COLO668 (cell line): ENCODE measurements around the gene PCED1B.
"Not testable (repeated sequence)": the region's sequence is repeated elsewhere in the genome, so short reads cannot be mapped to it uniquely, and the experiment has no call there.

Source experiments
- DNase-seq: peaks from one replicate; lab custom pipeline; 2025; ENCODE audit not compliant: unreplicated experiment; lab: John Stamatoyannopoulos, UW

Gene PCED1B

DNA sequence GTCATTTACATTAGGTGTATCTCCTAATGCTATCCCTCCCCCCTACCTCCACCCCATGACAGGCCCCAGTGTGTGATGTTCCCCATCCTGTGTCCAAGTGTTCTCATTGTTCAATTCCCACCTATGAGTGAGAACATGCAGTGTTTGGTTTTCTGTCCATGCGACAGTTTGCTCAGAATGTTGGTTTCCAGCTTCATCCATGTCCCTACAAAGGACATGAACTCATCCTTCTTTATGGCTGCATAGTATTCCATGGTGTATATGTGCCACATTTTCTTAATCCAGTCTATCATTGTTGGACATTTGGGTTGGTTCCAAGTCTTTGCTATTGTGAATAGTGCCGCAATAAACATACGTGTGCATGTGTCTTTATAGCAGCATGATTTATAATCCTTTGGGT is 37.9 kb downstream of the PCED1B start:
- DNase-seq = not testable (repeated sequence)

DNA sequence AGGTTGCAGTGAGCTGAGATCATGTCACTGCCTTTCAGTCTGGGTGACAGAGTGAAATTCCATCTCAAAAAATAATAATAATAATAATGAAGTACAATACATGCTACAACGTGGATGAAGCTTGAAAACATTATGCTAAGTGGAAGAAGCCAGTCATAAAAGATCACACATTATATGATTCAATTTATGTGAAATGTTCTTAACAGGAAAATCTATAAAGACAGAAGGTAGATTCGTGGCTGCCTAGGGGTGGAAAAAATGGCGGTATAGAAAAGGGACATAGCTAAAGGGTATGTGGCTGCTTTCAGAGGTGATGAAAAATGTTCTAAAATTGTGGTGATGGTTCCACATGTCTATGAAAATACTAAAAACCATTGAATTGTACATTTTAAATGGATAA is 41.3 kb downstream of the PCED1B start:
- DNase-seq = no peak

DNA sequence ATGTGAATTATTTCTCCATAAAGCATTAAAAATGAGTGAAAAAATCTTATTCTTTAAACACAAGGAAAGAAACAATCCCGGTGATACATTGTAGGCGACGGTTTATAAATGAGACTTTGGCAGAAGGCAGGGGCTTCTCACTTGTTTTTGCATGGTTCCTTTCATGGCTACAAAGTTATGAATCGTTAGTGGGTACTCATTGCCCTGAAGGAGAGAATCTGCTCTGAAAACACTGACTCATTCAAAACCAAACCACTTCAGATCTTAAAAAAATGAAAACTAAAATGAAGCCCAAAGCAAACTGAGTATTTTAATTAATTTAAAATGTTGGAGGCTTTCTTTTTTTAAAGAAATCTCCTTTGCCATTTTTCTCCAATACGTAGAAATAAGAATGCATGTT is 41.7 kb downstream of the PCED1B start:
- DNase-seq = no peak

DNA sequence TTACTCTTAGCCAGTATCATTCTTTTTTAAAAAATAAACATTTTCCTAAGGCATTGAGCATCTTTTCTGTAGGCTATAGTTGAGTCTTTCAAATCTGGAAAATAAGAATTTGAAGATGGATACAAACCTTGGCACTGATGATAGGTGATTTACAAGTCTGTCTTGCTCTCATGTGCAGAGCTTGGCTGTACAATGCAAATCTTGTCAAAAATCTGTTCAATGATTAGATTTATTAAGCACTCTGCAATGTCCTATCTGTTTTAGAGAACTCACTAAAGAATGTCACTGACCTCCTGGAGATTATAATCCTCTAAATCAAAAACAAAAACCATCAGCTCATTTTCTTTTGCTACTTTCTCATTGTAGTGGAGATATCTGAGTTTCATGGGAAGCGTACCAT is 43.2 kb downstream of the PCED1B start:
- DNase-seq = no peak

DNA sequence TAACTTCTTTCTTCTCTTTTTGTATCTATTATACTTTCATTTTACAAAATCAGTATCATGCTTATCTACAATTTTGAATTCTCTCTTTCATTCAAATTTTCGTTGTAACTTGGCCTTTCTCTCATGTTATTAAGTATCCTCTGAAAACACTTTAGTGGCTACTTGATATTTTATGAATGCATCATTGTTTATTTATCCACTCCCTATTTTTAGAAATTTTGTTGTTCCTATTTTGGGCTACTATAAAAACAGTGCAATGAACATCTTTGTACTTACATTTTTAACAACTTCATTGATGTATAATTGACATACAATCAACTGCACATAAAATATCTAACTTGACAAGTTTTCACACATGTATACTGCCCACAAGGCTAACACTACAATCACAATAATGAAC is 44.3 kb downstream of the PCED1B start:
- no peak for DNase-seq

DNA sequence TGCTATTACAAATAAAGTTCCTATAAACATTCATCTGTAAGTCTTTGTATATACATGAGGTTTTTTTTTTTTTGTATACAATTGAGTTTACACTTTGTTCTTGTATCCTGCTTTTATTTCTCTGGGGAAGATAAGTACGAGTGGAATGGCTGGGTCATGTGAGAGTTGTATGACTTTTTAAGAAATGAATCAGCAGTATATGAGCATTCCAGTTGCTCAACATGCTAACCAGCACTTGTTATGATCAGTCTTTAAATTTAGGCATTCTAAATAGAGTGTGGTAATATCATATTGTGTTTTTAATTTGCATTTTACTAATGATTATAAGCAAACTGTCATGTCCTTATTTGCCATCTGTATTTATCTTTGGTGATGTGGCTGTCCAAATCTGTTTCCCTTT is 45.0 kb downstream of the PCED1B start:
- DNase-seq = no peak

DNA sequence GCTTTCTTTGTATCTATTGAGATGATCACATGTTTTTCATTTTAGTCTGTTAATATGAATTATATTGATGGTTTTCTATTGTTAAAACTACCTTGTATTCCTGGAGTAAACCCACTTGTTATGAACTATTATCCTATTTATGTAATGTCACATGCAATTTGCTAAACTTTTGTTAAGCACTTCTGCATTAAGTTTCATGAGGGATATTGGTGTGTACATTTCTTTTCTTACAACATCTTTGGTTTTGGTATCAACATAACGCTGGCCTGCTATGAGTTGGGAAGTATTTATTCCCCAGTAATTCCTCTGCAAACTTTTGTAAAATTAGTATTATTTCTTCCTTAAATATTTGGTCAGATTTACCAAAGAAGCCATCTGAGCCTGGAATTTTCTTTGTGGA is 46.8 kb downstream of the PCED1B start:
- no peak for DNase-seq

DNA sequence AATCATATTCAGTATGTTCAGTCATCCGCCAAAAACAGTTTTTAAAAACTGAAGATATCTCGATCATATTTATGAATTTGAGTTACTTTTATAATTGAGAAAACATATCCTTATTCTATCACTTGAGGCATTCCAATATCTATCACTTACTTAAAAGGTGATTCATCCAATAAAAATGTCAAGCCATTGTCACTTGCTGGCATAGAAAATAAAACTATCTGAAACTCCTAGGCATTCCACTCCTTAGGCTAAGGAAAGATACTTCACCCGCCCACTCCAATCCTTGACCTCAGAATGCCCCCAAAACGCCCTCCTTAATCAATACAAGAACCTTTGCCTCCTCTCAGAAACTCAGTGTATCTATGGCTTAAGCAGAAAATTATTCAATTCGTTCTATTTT is 51.6 kb downstream of the PCED1B start:
- no peak for DNase-seq

DNA sequence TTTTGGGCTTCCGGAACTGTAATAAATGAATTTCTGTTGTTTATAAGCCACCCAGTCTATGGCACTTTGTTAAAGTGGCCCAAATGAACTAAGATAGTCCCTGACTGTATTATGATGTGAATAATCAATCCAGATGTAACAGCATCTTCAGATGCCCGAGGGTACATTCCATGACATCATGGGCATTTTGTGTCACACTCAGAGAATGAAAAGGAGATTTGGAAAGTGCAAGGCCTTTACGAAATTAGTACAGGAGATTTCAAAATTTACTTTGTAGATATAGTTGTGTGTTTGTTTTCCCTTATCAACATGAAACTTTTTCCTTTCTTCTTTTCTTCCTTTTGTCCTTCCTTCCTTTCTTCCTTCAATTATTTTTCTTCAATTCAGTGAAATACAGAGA is 54.6 kb downstream of the PCED1B start:
- DNase-seq = no peak

DNA sequence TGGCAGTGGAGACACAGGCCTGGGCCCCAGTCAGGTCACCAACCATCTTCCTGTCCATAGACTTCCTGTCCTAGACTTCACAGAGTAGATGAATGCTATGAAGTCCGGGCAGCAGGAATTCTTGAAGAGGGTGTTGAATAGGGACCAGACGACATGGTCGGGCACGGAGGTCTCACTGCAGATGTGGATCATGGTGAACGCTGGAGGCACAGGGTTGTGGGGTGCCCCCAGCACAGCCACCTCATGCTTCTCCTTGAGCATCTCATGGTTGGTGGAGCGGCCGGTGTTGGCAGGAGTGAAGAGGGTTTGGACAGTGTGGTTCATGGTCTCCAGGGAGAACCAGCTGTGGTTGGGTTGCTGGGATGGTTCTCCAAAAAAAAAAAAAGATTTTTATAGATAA is 56.2 kb downstream of the PCED1B start:
- DNase-seq = no peak

DNA sequence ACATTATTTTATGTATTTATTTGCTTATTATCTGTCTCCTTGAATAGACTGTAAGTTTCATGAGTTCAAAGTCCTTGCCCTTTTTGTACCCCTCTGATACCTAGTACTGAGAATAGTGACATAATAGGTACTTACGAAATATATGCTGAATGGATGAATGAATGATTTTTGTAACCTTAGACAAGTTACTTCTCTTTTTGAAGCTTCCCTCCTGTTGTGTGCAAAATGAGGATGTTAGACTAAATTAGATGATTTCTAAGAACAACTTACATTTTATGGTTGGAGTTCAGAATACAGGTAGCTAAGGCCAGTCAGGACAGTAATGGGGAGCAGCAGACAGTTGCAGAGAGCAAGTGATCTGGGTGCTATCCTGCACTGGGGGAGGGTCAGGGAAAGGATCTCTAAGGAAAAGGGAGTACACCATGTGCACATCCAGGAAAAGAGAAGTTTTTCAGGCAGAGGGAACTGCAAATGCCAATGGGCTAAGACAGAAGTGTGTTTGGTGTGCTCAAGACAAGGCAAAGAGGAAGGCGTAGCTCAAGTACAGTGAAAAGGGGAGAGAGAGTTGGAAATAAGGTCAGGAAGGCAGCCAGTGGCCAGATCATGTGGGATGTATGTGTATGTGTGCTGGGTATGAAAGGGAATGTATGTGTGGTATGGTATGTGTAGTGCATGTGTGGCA is 59.7 kb downstream of the PCED1B start:
- DNase-seq = no peak

DNA sequence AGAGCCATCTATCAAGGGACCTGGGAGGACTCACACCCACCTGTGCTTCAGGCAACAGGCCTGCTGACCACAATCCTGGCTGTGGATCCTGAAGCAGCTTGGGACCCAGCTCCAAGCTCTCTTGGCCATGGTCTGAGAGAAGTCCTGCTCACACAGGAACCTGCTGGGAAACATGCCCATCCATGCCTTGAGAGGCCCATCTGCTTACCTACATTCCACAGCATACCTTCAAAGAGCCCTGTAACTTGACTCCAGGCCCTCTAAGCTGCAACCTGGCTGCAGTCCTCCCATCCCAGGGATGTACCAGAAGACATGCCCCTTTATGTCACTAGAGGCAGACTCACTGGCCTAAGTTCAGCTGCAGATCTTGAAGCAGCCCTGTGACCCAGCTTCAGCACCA is 62.0 kb downstream of the PCED1B start:
- no peak for DNase-seq

DNA sequence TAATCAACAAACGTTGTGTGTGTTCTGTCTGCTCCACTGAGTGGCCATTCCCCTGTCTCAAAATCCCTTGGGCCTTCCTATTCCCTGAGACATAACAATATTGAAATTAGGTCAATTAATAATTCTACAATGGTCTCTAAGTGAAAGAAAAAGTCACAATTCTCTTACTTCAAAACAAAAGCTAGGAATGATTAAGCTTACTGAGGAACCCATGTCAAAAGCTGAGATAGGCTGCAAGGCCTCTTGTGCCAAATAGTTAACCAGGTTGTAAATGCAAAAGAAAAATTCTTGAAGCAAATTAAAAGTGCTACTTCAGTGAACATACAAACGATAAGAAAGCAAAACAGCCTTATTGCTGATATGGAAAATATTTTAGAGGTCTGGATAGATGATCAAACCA is 65.3 kb downstream of the PCED1B start:
- DNase-seq = no peak

DNA sequence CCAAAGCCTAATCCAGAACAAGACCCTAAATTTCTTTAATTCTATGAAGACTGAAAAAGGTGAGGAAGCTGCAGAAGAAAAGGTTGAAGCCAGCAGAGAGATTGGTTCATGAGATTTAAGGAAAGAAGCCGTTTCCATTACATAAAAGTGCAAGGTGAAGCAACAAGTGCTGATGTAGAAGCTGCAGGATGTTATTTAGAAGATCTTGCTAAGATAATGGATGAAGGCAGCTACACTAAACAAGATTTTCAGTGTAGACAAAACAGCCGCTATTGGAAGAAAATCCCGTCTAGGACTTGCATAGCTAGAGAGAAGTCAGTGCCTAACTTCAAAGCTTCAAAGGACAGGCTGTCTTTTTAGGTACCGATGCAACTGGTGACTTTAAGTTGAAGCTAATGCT is 65.8 kb downstream of the PCED1B start:
- DNase-seq = no peak

DNA sequence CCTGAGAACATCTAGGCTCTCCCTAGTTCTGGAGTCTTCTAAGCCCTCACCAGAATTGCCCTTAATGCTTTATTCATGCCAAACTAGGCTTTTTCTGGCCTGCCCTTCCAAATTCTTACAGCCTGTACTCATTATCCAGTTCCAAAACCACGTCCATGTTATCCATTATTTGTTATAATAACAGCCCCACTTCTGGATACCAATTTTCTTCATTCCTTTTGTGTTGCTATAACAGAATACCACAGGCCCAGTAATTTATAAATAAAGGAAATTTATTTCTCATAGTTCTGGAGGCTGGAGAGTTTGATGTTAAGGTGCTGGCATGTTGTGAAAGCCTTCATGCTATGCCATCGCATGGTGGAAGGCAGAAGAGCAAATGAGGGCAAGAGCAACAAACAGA is 68.3 kb downstream of the PCED1B start:
- DNase-seq = no peak

DNA sequence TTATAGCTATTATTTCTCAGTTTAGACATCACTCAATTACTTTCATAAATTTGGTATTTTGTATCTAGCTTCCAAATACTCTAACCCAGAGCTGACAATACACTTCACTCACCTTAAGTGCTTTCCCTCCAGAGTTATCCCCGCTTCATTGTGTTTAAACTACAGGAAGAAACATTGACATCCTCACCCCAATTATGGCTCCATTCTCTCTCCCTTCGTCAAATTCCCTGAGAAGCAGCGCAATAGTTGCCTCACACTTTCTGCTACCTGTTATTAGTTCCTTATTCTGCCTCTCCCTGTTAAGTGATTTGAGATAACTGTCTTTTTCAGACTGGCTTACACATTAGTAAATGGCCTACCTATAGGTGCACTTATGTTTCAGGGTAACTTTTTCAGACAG is 69.7 kb downstream of the PCED1B start:
- DNase-seq = no peak

DNA sequence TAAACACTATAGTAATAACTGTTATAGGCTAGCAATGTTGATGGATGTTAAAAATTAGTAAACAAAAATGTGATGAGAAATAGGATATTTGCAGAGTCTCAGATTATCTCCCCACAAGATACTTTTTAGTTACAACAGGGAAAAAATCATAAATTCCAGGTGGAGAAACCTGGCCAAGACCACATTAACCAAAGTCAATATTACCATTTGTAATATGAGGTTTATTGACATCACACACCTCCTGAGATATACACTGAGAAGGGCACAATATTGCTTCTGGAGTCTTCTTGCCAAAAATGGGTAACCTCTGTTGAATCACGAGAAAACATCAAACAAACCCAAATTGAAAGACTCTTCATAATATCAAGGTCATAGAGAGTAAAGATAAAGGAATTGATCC is 72.7 kb downstream of the PCED1B start:
- no peak for DNase-seq

DNA sequence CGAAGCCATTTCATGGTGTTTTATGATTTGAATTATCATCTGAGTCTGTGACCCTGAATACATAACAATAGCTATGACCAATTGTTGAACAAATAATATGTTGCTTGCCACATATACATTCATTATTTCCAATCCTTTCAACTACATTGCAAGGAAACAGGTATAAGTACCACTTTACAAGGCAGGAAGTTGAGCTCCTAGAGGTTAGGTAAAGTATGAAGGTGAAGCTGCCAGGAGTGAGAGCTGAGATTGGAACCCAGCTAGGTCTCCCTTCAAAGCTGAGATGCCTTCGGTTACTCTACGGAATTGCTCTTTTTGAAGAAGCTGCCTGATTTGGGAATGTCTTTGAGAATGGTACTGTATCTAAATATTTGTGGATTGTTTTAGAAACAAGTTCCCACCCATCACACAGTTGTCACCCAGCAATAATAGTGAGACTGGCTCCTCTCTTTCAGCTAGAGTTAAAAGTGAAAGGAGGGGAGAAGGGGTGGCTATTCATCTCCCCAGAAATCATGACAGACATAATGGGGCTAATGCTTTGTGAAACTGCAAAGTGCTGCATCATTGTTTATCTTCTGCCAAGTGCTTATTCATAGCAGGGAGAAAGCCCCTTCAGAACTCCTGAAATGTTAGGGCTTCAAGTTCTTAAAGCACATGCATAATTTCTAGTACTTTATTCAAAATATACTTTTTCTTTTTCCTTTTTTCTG is 76.2 kb downstream of the PCED1B start:
- DNase-seq = no peak

DNA sequence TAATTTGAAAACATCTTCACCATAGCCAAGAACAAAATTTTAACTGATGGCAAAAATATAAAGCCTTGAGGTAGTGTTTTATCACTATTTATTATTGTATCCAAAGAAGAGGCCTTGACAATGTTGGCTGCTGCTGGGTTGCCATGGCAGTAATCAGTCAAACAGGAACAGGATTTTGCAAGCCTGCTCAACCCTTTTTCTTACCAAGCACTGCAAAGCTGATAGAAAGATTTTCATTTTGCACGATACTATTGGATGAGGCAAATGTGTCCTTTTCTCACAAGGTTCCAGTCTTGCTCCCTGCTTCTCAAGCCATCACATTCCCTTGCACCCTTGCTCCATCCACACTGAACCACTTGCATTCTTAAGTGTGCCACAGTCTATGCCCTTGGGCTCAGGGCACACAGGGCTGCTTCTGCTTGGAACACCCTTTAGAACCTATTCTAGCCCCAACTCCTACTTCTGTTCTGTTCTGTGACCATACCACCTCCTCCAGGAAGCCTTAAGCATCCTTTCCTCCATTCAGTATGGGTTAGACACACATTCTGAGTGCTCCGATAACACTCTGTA is 76.8 kb downstream of the PCED1B start:
- DNase-seq = peak; percentile 0

DNA sequence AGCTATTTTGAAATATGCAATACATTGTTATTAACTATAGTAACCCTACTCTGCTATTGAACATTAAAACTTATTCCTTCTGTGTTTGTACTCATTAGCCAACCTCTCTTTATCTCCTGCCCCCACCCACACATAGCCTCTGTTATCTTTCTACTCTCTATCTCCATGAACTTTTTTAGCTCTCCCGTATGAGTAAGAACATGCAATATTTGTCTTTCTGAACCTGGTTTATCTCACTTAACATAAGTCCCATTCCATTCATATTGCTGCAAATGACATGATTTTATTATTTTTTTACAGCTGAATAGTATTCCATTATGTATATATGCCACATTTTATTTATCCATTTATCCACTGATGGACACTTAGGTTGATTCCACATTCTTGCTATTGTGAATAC is 79.4 kb downstream of the PCED1B start:
- DNase-seq = no peak

DNA sequence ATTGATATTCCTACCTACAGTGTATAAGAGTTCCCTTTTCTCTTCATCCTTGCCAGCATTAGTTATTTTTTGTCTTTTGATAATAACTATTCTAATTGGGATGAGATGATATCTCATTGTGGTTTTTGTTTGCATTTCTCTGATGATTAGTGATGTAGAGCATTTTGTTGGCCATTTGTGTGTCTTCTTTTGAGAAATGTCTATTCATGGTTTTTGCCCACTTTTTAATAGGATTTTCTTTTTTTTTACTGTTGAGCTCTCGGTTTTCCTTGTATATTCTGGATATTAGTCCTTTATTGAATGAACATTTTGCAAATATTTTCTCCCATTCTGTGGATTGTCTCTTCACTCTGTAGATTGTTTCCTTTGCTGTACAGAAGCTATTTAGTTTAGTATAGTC is 79.9 kb downstream of the PCED1B start:
- DNase-seq = no peak

DNA sequence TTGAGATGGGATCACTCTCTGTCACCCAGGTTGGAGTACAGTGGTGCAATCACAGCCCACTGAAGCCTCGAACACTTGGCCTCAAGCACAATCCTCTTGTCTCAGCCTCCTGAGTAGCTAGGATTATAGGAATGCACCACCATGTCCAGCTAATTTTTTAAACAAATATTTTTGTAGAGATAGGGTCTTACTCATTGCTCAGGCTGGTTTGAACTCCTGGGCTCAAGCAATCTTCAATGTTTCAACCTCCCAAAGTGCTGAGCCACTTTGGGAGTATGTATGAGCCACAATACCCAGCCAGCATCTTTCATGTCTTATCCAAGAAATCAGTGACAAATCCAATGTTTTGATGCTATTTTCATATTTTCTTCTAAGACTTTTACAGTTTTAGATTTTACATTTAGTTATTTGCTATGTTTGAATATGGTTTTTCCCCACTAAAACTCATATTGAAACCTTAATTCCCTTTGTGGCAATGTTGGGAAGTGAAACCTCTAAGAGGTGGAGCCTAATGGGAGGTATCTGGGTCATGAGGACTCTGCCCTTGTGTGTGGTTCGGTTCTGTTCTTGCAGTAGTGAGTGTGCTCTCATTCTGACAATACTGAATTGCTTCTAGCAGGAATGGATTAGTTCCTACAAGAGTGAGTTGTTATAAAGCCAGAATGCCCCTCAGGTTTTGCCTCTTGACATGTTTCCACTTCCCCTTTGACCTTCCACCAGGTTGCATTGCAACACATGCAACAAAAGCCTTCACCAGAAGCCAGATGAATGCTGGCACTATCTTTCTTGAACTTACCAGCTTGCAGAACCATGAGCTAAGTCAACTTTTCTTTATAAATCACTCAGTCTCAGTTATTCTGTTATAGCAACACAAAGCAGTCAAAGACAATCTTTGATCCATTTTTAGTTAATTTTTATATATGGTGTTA is 81.2 kb downstream of the PCED1B start:
- no peak for DNase-seq
